ENCODE data around the gene FKBP2. TPM values are rescaled to one million over a fixed set of nuclear protein-coding genes. Genes with fewer than 3 reads are reported as not detected.

The FKBP2 gene
- total and polyA plus RNA-seq, 4 experiments from 2014 or later: 41.4 to 107 (median 76.3) TPM

- H3K9me3 Mint-ChIP-seq: no peaks in the 10 kb centered on the region
- Histone ChIP-seq H3K27me3 (ENCODE audit: insufficient read depth, low read length) (no peaks in the 10 kb centered on the region), H3K36me3 (ENCODE audit: insufficient read depth, low read length) (peaks cover 3% of the 10 kb centered on the region), H3K27ac (ENCODE audit: low read depth, low read length) (no peak overlapping the region), H3K4me3 (ENCODE audit: low read length in 2 of 2) (no peak overlapping the region), H3K4me1 (ENCODE audit: insufficient read depth, low read length) (peaks cover 31% of the 10 kb centered on the region), H3K9me3 (ENCODE audit: control insufficient read depth in 1 of 2, low read length in 2 of 2) (no peaks in the 10 kb centered on the region)
- ChIA-PET CTCF (ENCODE audit: partially characterized antibody) (interaction anchor here (0.7 to 1.7 kb wide), 8 partner anchors 8 to 50 kb away, joined by 3 to 5 read pairs (median 3); partner anchors contain the start of gene FERMT3), POLR2A (ENCODE audit: partially characterized antibody) (interaction anchor here (1.0 to 1.8 kb wide), 3 partner anchors 9 to 16 kb away, joined by 3 to 6 read pairs (median 6); no protein-coding TSS in a partner anchor)
- no peak for DNase-seq
- peak overlapping the region in 2 of 7 donors; percentile 55 to 59 for H3K27ac Mint-ChIP-seq
- no peak overlapping the region for H3K4me3 Mint-ChIP-seq
- intact Hi-C loops (cut with micrococcal nuclease): no loop called here
- H3K4me1 Mint-ChIP-seq: peaks cover 5 to 25% (median 9%) of the 10 kb centered on the region in 4 donors
- H3K27me3 Mint-ChIP-seq: no peaks in the 10 kb centered on the region
- H3K36me3 Mint-ChIP-seq: peaks cover 2 to 10% of the 10 kb centered on the region in 2 donors
These were observed 13.4 kb downstream of the FKBP2 start for GRCh38 chr11:64254326-64254725.

- Mint-ChIP-seq H3K9me3 (no peaks in the 10 kb centered on the region), H3K4me3 (no peak overlapping the region), H3K27ac (no peak overlapping the region), H3K27me3 (no peaks in the 10 kb centered on the region), H3K4me1 (peaks cover 8 to 24% (median 11%) of the 10 kb centered on the region in 4 donors), H3K36me3 (peaks cover 10 to 13% of the 10 kb centered on the region in 2 donors)
- no peak overlapping the region for H3K27ac ChIP-seq (ENCODE audit: low read depth, low read length)
- no peaks in the 10 kb centered on the region for H3K9me3 ChIP-seq (ENCODE audit: control insufficient read depth in 1 of 2, low read length in 2 of 2)
- H3K4me3 ChIP-seq (ENCODE audit: low read length in 2 of 2): no peak overlapping the region
- H3K27me3 ChIP-seq (ENCODE audit: insufficient read depth, low read length): no peaks in the 10 kb centered on the region
- peaks cover 22% of the 10 kb centered on the region for H3K4me1 ChIP-seq (ENCODE audit: insufficient read depth, low read length)
- intact Hi-C loops (cut with micrococcal nuclease): no loop called here
- CTCF ChIA-PET (ENCODE audit: partially characterized antibody): interaction anchor here (1.4 to 1.8 kb wide), 3 partner anchors 7 to 46 kb away, joined by 3 to 4 read pairs (median 3); no protein-coding TSS in a partner anchor
- POLR2A ChIA-PET (ENCODE audit: partially characterized antibody): interaction anchor here (0.8 to 1.9 kb wide), 4 partner anchors 10 to 29 kb away, joined by 4 to 8 read pairs (median 6); partner anchors contain the start of genes NUDT22, PPP1R14B and TRPT1
- peaks cover 8% of the 10 kb centered on the region for H3K36me3 ChIP-seq (ENCODE audit: insufficient read depth, low read length)
- DNase-seq: no peak
These were observed 14.5 kb downstream of the FKBP2 start for GRCh38 chr11:64255135-64256128.

- no peaks in the 10 kb centered on the region for H3K9me3 Mint-ChIP-seq
- Histone ChIP-seq H3K4me1 (ENCODE audit: insufficient read depth, low read length) (peaks cover 14% of the 10 kb centered on the region), H3K27ac (ENCODE audit: low read depth, low read length) (no peak overlapping the region), H3K36me3 (ENCODE audit: insufficient read depth, low read length) (peaks cover 8% of the 10 kb centered on the region), H3K4me3 (ENCODE audit: low read length in 2 of 2) (no peak overlapping the region), H3K27me3 (ENCODE audit: insufficient read depth, low read length) (no peaks in the 10 kb centered on the region), H3K9me3 (ENCODE audit: control insufficient read depth in 1 of 2, low read length in 2 of 2) (no peaks in the 10 kb centered on the region)
- CTCF ChIA-PET (ENCODE audit: partially characterized antibody): interaction anchor here (1.7 to 1.8 kb wide), 2 partner anchors 13 to 45 kb away, joined by 3 to 4 read pairs; no protein-coding TSS in a partner anchor
- H3K4me1 Mint-ChIP-seq: peaks cover 6 to 17% (median 11%) of the 10 kb centered on the region in 4 donors
- H3K4me3 Mint-ChIP-seq: no peak overlapping the region
- POLR2A ChIA-PET (ENCODE audit: partially characterized antibody): interaction anchor here (1.9 kb wide), 1 partner anchor 10 kb away, joined by 8 read pairs; the partner anchor contains the start of gene PPP1R14B
- H3K27ac Mint-ChIP-seq: no peak overlapping the region
- DNase-seq: no peak
- intact Hi-C loops (cut with micrococcal nuclease): no loop called here
- peaks cover 10 to 13% of the 10 kb centered on the region in 2 donors for H3K36me3 Mint-ChIP-seq
- no peaks in the 10 kb centered on the region for H3K27me3 Mint-ChIP-seq
These were observed 15.4 kb downstream of the FKBP2 start for GRCh38 chr11:64256300-64256699.

GRCh38 chr11:64258356-64258755 lies 17.5 kb downstream of the FKBP2 start:
- no peak overlapping the region for H3K27ac Mint-ChIP-seq
- DNase-seq: no peak
- ChIA-PET CTCF (ENCODE audit: partially characterized antibody) (interaction anchor here (0.8 to 1.3 kb wide), 3 partner anchors 8 to 53 kb away, joined by 3 to 4 read pairs (median 4); no protein-coding TSS in a partner anchor), POLR2A (ENCODE audit: partially characterized antibody) (interaction anchor here (1.0 to 1.6 kb wide), 3 partner anchors 11 to 52 kb away, joined by 3 to 6 read pairs (median 4); partner anchors contain the start of gene FERMT3)
- intact Hi-C loops (cut with micrococcal nuclease): no loop called here
- Histone ChIP-seq H3K36me3 (ENCODE audit: insufficient read depth, low read length) (peaks cover 8% of the 10 kb centered on the region), H3K4me3 (ENCODE audit: low read length in 2 of 2) (no peak overlapping the region), H3K27ac (ENCODE audit: low read depth, low read length) (no peak overlapping the region), H3K4me1 (ENCODE audit: insufficient read depth, low read length) (no peaks in the 10 kb centered on the region), H3K9me3 (ENCODE audit: control insufficient read depth in 1 of 2, low read length in 2 of 2) (no peaks in the 10 kb centered on the region), H3K27me3 (ENCODE audit: insufficient read depth, low read length) (no peaks in the 10 kb centered on the region)
- peaks cover 10 to 15% of the 10 kb centered on the region in 2 donors for H3K36me3 Mint-ChIP-seq
- H3K4me3 Mint-ChIP-seq: no peak overlapping the region
- peaks cover 1 to 8% (median 6%) of the 10 kb centered on the region in 4 donors for H3K4me1 Mint-ChIP-seq
- H3K27me3 Mint-ChIP-seq: no peaks in the 10 kb centered on the region
- no peaks in the 10 kb centered on the region for H3K9me3 Mint-ChIP-seq

GRCh38 chr11:64258946-64259532 lies 18.1 kb downstream of the FKBP2 start:
- peak overlapping the region in 1 of 7 donors; percentile 60 for H3K27ac Mint-ChIP-seq
- intact Hi-C loops (cut with micrococcal nuclease): no loop called here
- no peaks in the 10 kb centered on the region for H3K27me3 Mint-ChIP-seq
- no peaks in the 10 kb centered on the region for H3K9me3 Mint-ChIP-seq
- Histone ChIP-seq H3K27me3 (ENCODE audit: insufficient read depth, low read length) (no peaks in the 10 kb centered on the region), H3K27ac (ENCODE audit: low read depth, low read length) (no peak overlapping the region), H3K4me3 (ENCODE audit: low read length in 2 of 2) (no peak overlapping the region), H3K36me3 (ENCODE audit: insufficient read depth, low read length) (peaks cover 8% of the 10 kb centered on the region), H3K9me3 (ENCODE audit: control insufficient read depth in 1 of 2, low read length in 2 of 2) (no peaks in the 10 kb centered on the region), H3K4me1 (ENCODE audit: insufficient read depth, low read length) (no peaks in the 10 kb centered on the region)
- peaks cover 1 to 8% (median 5%) of the 10 kb centered on the region in 4 donors for H3K4me1 Mint-ChIP-seq
- H3K4me3 Mint-ChIP-seq: peak overlapping the region in 1 of 8 donors; percentile 49
- no peak for DNase-seq
- CTCF ChIA-PET (ENCODE audit: partially characterized antibody): interaction anchor here (0.8 kb wide), 1 partner anchor 9 kb away, joined by 4 read pairs; no protein-coding TSS in a partner anchor
- peaks cover 10 to 13% of the 10 kb centered on the region in 2 donors for H3K36me3 Mint-ChIP-seq
- POLR2A ChIA-PET (ENCODE audit: partially characterized antibody): interaction anchor here (0.6 to 1.6 kb wide), 4 partner anchors 10 to 58 kb away, joined by 3 to 6 read pairs (median 4); partner anchors contain the start of genes FERMT3 and TRMT112

- no peak overlapping the region for H3K27ac ChIP-seq (ENCODE audit: low read depth, low read length)
- H3K4me1 ChIP-seq (ENCODE audit: insufficient read depth, low read length): no peaks in the 10 kb centered on the region
- H3K36me3 Mint-ChIP-seq: peaks cover 10 to 13% of the 10 kb centered on the region in 2 donors
- peaks cover 1 to 8% (median 5%) of the 10 kb centered on the region in 4 donors for H3K4me1 Mint-ChIP-seq
- peak overlapping the region in 2 of 7 donors; percentile 60 to 79 for H3K27ac Mint-ChIP-seq
- H3K27me3 ChIP-seq (ENCODE audit: insufficient read depth, low read length): no peaks in the 10 kb centered on the region
- no peak overlapping the region for H3K4me3 ChIP-seq (ENCODE audit: low read length in 2 of 2)
- peaks cover 8% of the 10 kb centered on the region for H3K36me3 ChIP-seq (ENCODE audit: insufficient read depth, low read length)
- intact Hi-C loops (cut with micrococcal nuclease): no loop called here
- no peaks in the 10 kb centered on the region for H3K9me3 Mint-ChIP-seq
- POLR2A ChIA-PET (ENCODE audit: partially characterized antibody): no interaction called here
- H3K9me3 ChIP-seq (ENCODE audit: control insufficient read depth in 1 of 2, low read length in 2 of 2): no peaks in the 10 kb centered on the region
- no peaks in the 10 kb centered on the region for H3K27me3 Mint-ChIP-seq
- peak overlapping the region in 1 of 8 donors; percentile 49 for H3K4me3 Mint-ChIP-seq
- CTCF ChIA-PET (ENCODE audit: partially characterized antibody): interaction anchor here (0.8 kb wide), 1 partner anchor 10 kb away, joined by 3 read pairs; no protein-coding TSS in a partner anchor
- no peak for DNase-seq
These were observed 18.7 kb downstream of the FKBP2 start for GRCh38 chr11:64259533-64260067.

All from CD4-positive, alpha-beta memory T cell (primary cell).